Measurements from ENCODE around the gene PRR12.

GRCh38 chr19:49559928-49560327, 31.1 kb upstream of the PRR12 start:
- TF ChIP-seq POLR2A (IDR thresholded peaks at IDR 0.05) (no peak), CTCF (IDR thresholded peaks at IDR 0.05) (no peak)
